Stimulated activated CD4-positive, alpha-beta T cell treated with anti-CD3 and anti-CD28 coated beads, Interleukin-1b, Interleukin-23, amount 100 ng/mL, for 24 hours (primary cell): ENCODE data around the gene CELF5.
"Not testable (repeated sequence)": the region's sequence is repeated elsewhere in the genome, so short reads cannot be mapped to it uniquely, and the experiment has no call there.

Experiments used
- DNase-seq, 4 experiments: peaks; one replicate each; pipeline ENCODE4 v3.0.0-alpha.2; 2020; ENCODE audit warnings: low read depth in 4 of 4, low spot score in 1 of 4

The CELF5 gene

DNA sequence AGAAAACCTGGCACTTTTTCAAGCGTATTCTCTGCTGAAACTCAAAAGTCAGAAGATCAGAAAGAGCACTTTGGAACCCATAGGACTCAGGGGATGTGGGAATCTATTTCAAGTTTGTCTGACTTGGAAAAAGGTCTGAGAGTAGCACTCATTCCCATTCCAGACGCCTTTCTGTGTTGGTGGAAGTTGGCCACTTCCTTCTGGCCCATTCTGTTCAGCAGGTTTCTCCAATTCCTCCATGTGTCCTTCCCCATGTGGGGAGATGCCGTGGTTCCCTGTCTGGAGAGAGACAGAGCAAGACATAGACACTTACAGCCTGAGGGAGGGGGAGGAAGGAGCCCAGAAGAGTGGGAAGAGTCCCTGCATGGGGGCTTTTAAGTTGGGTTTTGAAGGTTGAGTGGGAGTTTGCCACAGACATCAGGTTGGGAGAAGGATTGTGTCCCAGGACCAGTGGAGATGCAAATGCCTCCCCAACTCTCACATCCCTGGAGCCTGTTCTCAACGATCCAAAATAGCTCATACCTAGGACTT is 48.0 kb downstream of the CELF5 start:
- DNase-seq, result no peak

- DNase-seq, result no peak
These were observed 48.5 kb downstream of the CELF5 start for GRCh38 chr19:3272952-3273351.

- DNase-seq, result no peak
These were observed 49.9 kb downstream of the CELF5 start for GRCh38 chr19:3274245-3274941.

DNA sequence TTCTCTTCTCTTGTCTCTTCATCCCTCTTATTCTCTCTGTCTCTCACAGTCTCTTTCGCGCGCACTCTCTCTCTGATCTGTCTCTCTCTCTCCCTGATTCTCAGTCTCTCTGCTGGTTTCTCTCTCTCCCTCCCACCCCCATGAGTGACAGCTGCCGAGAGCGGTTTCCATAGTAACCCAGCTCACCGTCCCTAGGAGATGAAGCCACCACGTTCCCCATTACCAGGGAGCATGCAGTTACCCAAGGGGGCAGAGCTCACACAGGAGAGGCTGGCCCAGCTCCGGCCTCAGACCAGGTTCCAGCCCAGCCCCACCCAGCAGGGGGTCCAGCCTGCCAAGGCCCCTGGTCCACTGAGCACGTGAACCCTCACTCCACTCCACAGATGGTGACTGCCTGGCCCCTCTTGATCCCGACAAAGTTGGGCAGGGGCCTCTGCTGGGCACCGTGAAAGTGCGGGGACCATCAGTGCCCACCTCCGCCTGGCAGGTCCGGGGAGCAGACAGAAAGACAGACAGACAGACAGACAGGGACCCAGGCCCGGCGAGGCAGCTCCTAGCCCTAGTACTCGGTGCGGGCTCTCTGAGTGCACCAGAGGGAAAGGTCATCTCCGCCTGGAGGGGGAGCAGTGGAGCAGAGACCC is 50.6 kb downstream of the CELF5 start:
- peak in 1 of 4 experiments; percentile 25 for DNase-seq

- peak; percentile 84 to 91 (median 89) for DNase-seq
These were observed 51.3 kb downstream of the CELF5 start for GRCh38 chr19:3275583-3276340.

GRCh38 chr19:3276341-3276799 is 51.9 kb downstream of the CELF5 start:
- DNase-seq, result peak in 2 of 4 experiments; percentile 16 to 34

DNA sequence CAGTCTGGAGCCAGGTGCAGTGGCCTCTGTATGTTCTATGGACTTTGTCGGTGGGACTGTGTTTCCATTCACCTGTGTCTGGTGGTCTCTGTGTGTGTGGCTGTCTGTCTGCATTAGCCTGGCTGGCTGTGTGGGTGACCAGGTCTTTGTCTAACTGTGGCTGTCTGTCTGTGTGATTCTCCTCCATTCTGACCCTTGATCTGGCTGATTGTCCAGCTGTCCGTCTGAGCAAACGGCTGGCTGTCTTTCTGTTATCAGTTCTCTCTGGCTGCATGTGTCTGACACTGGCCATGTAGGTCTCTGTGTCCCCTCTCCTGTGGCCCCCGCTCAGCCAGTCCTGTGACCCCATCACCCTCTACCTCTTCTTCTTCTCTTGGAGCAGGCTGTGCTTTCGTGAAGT is 53.2 kb downstream of the CELF5 start:
- DNase-seq, result no peak

DNA sequence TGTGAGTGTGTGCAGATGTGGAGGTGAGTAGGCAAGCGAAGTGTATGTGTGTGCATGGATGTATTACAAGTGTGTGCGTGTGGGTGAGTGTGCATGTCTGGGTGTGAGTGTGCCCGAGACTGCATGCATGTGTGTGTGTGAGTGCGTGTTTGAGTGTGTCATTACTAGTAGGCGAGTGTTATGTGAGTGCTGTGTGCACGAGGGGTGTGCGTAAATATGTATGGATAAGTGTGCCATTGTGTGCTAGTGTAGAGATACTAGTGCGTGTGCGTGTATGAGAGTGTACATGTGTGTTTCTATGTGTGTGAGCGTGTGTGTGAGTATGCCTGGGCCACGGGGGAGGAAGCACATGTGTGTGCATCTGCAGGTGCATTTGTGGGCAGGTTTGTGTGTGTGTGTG is 53.8 kb downstream of the CELF5 start:
- no peak for DNase-seq

- no peak for DNase-seq
These were observed 54.3 kb downstream of the CELF5 start for GRCh38 chr19:3278749-3279148.

GRCh38 chr19:3279306-3279705 is 54.8 kb downstream of the CELF5 start:
- no peak for DNase-seq

DNA sequence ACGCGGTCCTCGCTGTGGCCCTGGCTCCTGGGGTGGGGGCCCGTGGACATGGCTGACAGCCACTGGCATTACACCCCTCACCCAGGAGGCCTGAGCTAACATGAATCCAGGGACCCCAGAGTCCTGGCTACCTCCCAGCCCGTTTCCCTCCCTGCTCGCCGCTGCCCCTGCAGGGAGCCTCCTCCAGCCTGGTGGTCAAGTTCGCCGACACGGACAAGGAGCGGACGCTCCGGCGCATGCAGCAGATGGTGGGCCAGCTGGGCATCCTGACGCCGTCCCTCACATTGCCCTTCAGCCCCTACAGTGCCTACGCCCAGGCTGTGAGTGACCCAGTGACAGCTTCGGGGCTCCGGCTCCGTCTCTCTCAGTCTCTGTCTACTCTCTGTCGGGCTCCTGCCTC is 56.6 kb downstream of the CELF5 start:
- no peak for DNase-seq

DNA sequence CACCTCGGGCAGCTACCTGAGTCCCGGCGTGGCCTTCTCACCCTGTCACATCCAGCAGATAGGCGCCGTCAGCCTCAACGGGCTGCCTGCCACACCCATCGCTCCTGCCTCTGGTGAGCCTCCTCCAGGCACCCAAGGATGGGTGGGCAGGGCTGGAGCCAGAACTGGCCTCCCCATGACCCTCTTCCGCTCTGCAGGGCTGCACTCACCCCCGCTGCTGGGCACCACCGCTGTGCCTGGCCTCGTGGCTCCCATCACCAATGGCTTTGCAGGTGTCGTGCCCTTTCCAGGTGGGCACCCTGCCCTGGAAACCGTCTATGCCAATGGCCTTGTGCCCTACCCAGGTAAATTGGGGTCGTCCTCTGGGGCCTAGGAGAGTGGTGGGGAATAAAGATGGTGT is 57.7 kb downstream of the CELF5 start:
- DNase-seq, result no peak

- DNase-seq, result no peak
These were observed 58.1 kb downstream of the CELF5 start for GRCh38 chr19:3282564-3282963.

GRCh38 chr19:3283246-3283751 is 58.8 kb downstream of the CELF5 start:
- no peak for DNase-seq

GRCh38 chr19:3283886-3284657 is 59.6 kb downstream of the CELF5 start:
- DNase-seq, result no peak

- peak in 3 of 4 experiments; percentile 24 to 79 (median 41) for DNase-seq
These were observed 60.5 kb downstream of the CELF5 start for GRCh38 chr19:3284759-3285646.

- DNase-seq, result peak in 1 of 4 experiments; percentile 21
These were observed 61.3 kb downstream of the CELF5 start for GRCh38 chr19:3285647-3286176.

- DNase-seq, result no peak
These were observed 63.4 kb downstream of the CELF5 start for GRCh38 chr19:3287814-3288213.

- DNase-seq, result not testable (repeated sequence)
These were observed 64.0 kb downstream of the CELF5 start for GRCh38 chr19:3288437-3288836.
